Smooth muscle cell of the brain vasculature (primary cell): Measurements from ENCODE around the gene ZNF428.
"Not testable (repeated sequence)": the region's sequence is repeated elsewhere in the genome, so short reads cannot be mapped to it uniquely, and the experiment has no call there.

Experiments
- DNase-seq: peaks from one replicate; pipeline ENCODE4 v3.0.0-alpha.2; 2012; ENCODE audit warnings: low read depth, low spot score

Gene ZNF428

GRCh38 chr19:43639519-43640423, 20.3 kb upstream of the ZNF428 start, which contains the start of gene CADM4:
CADM4 (minus strand) TSS chr19:43639850; CDS start chr19:43639790, 60 bp downstream.
- DNase-seq: no peak

- DNase-seq: no peak
Measured at GRCh38 chr19:43638995-43639518, 19.6 kb upstream of the ZNF428 start.

- DNase-seq: no peak
Measured at GRCh38 chr19:43638214-43638994, 19.0 kb upstream of the ZNF428 start.

- no peak for DNase-seq
Measured at GRCh38 chr19:43636121-43636683, 16.8 kb upstream of the ZNF428 start.

- not testable (repeated sequence) for DNase-seq
Measured at GRCh38 chr19:43635561-43635940, 16.1 kb upstream of the ZNF428 start.

GRCh38 chr19:43634872-43635560, 15.6 kb upstream of the ZNF428 start:
- DNase-seq: no peak

GRCh38 chr19:43634506-43634871, 15.1 kb upstream of the ZNF428 start:
- DNase-seq: no peak

GRCh38 chr19:43634068-43634467, 14.6 kb upstream of the ZNF428 start:
- DNase-seq: no peak

- DNase-seq: no peak
Measured at GRCh38 chr19:43633520-43633919, 14.1 kb upstream of the ZNF428 start.

- no peak for DNase-seq
Measured at GRCh38 chr19:43631491-43631890, 12.1 kb upstream of the ZNF428 start.

GRCh38 chr19:43628646-43629326, 9.4 kb upstream of the ZNF428 start:
- DNase-seq: no peak

- DNase-seq: no peak
Measured at GRCh38 chr19:43626838-43627237, 7.4 kb upstream of the ZNF428 start.

GRCh38 chr19:43625918-43626579, 6.6 kb upstream of the ZNF428 start:
- no peak for DNase-seq

GRCh38 chr19:43624933-43625332, 5.5 kb upstream of the ZNF428 start:
- DNase-seq: no peak

GRCh38 chr19:43623889-43624670, 4.7 kb upstream of the ZNF428 start:
- DNase-seq: no peak

- DNase-seq: no peak
Measured at GRCh38 chr19:43622956-43623355, 3.5 kb upstream of the ZNF428 start.

- DNase-seq: no peak
Measured at GRCh38 chr19:43622070-43622469, 2.6 kb upstream of the ZNF428 start.

GRCh38 chr19:43620061-43621001, 902 bp upstream of the ZNF428 start:
- no peak for DNase-seq

GRCh38 chr19:43618921-43619261, 538 bp downstream of the ZNF428 start:
- DNase-seq: no peak
